ENCODE measurements around the gene SREK1. TPM values are rescaled to one million over a fixed set of nuclear protein-coding genes. Genes with fewer than 3 reads are reported as not detected.

The SREK1 gene
- total RNA-seq, 1 experiment from 2014 or later, result 38.4 TPM

- TF ChIP-seq PREB (CRISPR knock-in tag; IDR thresholded peaks at IDR 0.05; ENCODE audit: borderline replicate concordance) (no peak), ZNF416 (CRISPR knock-in tag; IDR thresholded peaks at IDR 0.05) (no peak)
Measured at GRCh38 chr5:66149950-66150349, 5.8 kb downstream of the SREK1 start (continued).

GRCh38 chr5:66151030-66151429, 6.9 kb downstream of the SREK1 start:
- ATAC-seq (no peak), DNase-seq (ENCODE audit: low spot score) (no peak)
- Mint-ChIP-seq H3K9me3 (no peaks in the 10 kb centered on the region), H3K4me3 (no peak overlapping the region), H3K27me3 (ENCODE audit: low read depth) (no peaks in the 10 kb centered on the region), H3K4me1 (peaks cover 39% of the 10 kb centered on the region), H3K27ac (peak overlapping the region; percentile 5), H3K36me3 (peaks cover 6% of the 10 kb centered on the region; the same call in 1 of the 2 replicates)
- POLR2A ChIA-PET, result no interaction called here
- TF ChIP-seq TEAD4 (CRISPR knock-in tag; IDR thresholded peaks at IDR 0.05) (no peak), NR3C1 (CRISPR knock-in tag; conservative IDR thresholded peaks at IDR 0.05; ENCODE audit: low read depth) (no peak), ATF1 (CRISPR knock-in tag; IDR thresholded peaks at IDR 0.05) (no peak), SP1 (CRISPR knock-in tag; conservative IDR thresholded peaks at IDR 0.05) (no peak), ZBTB21 (CRISPR knock-in tag; IDR thresholded peaks at IDR 0.05; ENCODE audit: borderline replicate concordance) (no peak), ZNF423 (CRISPR knock-in tag; IDR thresholded peaks at IDR 0.05) (no peak), NFE2L1 (CRISPR knock-in tag; IDR thresholded peaks at IDR 0.05) (no peak)
- CTCF ChIA-PET, result no interaction called here

DNA sequence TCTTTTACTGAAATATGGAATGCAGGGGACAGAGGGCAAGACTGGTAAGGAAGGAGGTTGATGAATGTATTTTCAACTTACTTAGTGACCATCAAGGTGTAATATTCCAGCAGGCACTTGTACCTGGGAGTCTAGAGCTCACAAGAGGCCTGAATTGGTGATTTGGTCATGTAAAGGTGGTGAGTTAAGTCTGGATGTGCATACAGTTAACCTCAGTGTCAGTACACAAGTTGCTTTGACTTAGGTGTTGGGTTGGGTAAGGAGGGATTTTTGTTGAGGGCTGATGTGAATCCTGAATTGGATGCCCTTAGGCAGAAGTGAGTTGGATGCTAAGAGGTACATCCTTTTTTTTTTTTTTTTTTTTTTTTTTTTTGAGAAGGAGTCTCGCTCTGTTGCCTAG, 7.4 kb downstream of the SREK1 start:
- POLR2A ChIA-PET, result interaction anchor here (0.6 kb wide), 1 partner anchor 68 kb away, joined by 5 read pairs; no protein-coding TSS in a partner anchor
- H3K27me3 Mint-ChIP-seq (ENCODE audit: low read depth), result no peaks in the 10 kb centered on the region
- CTCF ChIA-PET, result no interaction called here
- peaks cover 36% of the 10 kb centered on the region for H3K4me1 Mint-ChIP-seq
- no peaks in the 10 kb centered on the region for H3K9me3 Mint-ChIP-seq
- no peak for TF ChIP-seq IRF1 (CRISPR knock-in tag; IDR thresholded peaks at IDR 0.05)
- TF ChIP-seq ZNF219 (CRISPR knock-in tag; IDR thresholded peaks at IDR 0.05; ENCODE audit: borderline replicate concordance), result no peak
- no peak for TF ChIP-seq PRDM15 (CRISPR knock-in tag; IDR thresholded peaks at IDR 0.05)
- no peak for TF ChIP-seq JAZF1 (CRISPR knock-in tag; IDR thresholded peaks at IDR 0.05)
- TF ChIP-seq KAT7 (CRISPR knock-in tag; IDR thresholded peaks at IDR 0.05; ENCODE audit: borderline replicate concordance), result no peak
- no peak for TF ChIP-seq SP1 (CRISPR knock-in tag; conservative IDR thresholded peaks at IDR 0.05)
- TF ChIP-seq E2F4 (CRISPR knock-in tag; IDR thresholded peaks at IDR 0.05; ENCODE audit: borderline replicate concordance, low read depth), result no peak
- TF ChIP-seq ZNF121 (CRISPR knock-in tag; IDR thresholded peaks at IDR 0.05), result no peak
- TF ChIP-seq TP53 (CRISPR knock-in tag; IDR thresholded peaks at IDR 0.05), result no peak
- no peak for TF ChIP-seq ATF1 (CRISPR knock-in tag; IDR thresholded peaks at IDR 0.05)
- TF ChIP-seq GTF2I (CRISPR knock-in tag; conservative IDR thresholded peaks at IDR 0.05), result no peak
- no peak for TF ChIP-seq ETV6 (CRISPR knock-in tag; IDR thresholded peaks at IDR 0.05)
- TF ChIP-seq MXD4 (CRISPR knock-in tag; IDR thresholded peaks at IDR 0.05; ENCODE audit: borderline replicate concordance), result no peak
- TF ChIP-seq ZNF416 (CRISPR knock-in tag; IDR thresholded peaks at IDR 0.05), result no peak
- TF ChIP-seq NFYB (CRISPR knock-in tag; conservative IDR thresholded peaks at IDR 0.05; ENCODE audit: low read depth), result no peak
- no peak for TF ChIP-seq FOXK1 (CRISPR knock-in tag; IDR thresholded peaks at IDR 0.05)
- no peak for TF ChIP-seq EMX1 (CRISPR knock-in tag; IDR thresholded peaks at IDR 0.05)
- peak; percentile 47; the same call in 1 of the 2 replicates for ATAC-seq
- H3K27ac Mint-ChIP-seq, result peak overlapping the region; percentile 5
- peaks cover 6% of the 10 kb centered on the region for H3K36me3 Mint-ChIP-seq
- no peak overlapping the region for H3K4me3 Mint-ChIP-seq
- no peak for DNase-seq (ENCODE audit: low spot score)
